Measurements from ENCODE around the gene TANC1.

The TANC1 gene

DNA sequence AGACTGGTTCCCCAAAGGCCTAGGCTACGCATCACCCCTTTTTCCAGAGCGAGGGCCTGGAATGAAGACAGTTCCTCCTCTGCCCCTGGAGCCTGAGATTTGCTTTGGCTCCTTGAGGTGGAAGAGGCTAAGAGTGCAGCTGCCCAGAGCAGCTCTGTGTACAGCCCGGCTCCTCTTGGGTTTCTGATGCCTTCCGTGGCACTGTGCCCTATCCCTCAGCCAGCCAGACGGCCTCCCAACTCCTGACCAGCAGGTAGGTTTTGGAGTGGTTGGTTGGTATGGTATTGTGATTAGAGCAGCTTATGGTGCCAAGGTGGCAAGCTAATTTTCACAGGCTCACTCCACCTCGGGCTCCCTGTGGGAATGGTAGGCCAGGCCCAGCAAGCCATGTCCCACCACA lies 112.2 kb downstream of the TANC1 start:
- TF ChIP-seq, protein P1, sequence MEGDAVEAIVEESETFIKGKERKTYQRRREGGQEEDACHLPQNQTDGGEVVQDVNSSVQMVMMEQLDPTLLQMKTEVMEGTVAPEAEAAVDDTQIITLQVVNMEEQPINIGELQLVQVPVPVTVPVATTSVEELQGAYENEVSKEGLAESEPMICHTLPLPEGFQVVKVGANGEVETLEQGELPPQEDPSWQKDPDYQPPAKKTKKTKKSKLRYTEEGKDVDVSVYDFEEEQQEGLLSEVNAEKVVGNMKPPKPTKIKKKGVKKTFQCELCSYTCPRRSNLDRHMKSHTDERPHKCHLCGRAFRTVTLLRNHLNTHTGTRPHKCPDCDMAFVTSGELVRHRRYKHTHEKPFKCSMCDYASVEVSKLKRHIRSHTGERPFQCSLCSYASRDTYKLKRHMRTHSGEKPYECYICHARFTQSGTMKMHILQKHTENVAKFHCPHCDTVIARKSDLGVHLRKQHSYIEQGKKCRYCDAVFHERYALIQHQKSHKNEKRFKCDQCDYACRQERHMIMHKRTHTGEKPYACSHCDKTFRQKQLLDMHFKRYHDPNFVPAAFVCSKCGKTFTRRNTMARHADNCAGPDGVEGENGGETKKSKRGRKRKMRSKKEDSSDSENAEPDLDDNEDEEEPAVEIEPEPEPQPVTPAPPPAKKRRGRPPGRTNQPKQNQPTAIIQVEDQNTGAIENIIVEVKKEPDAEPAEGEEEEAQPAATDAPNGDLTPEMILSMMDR (IDR thresholded peaks at IDR 0.05): no peak
- Mint-ChIP-seq H3K9me3 (no peaks in the 10 kb centered on the region), H3K27me3 (ENCODE audit: low read depth, poor library complexity) (no peaks in the 10 kb centered on the region), H3K4me3 (no peak overlapping the region), H3K36me3 (ENCODE audit: low read depth) (peaks cover 42% of the 10 kb centered on the region), H3K27ac (peak overlapping the region; percentile 85), H3K4me1 (peaks cover 35% of the 10 kb centered on the region)
- DNase-seq: no peak

DNA sequence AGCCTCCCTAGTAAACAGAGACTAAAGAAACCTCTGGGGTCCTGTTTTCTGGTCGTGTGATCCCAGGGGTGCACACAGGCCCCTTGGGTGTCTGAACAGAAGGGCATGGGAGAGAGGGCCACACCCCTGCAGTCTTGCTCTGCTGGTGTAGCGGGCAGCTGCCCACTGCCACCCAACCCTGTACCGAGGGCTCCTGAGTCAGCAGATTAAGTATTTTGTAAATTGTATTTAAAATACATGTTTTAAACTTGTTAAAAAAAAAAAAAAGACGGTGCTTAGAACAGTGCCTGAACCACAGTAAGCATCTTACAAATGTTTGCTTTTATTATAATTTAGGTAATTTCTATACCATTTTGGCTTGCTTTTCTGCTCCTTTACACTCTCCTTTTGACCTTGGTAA lies 113.7 kb downstream of the TANC1 start:
- no peak for DNase-seq
- H3K4me1 Mint-ChIP-seq: peaks cover 49% of the 10 kb centered on the region
- H3K4me3 Mint-ChIP-seq: no peak overlapping the region
- peaks cover 3% of the 10 kb centered on the region for H3K27me3 Mint-ChIP-seq (ENCODE audit: low read depth, poor library complexity)
- no peaks in the 10 kb centered on the region for H3K9me3 Mint-ChIP-seq
- peak overlapping the region; percentile 84 for H3K27ac Mint-ChIP-seq
- TF ChIP-seq, protein P1 (IDR thresholded peaks at IDR 0.05): no peak
- H3K36me3 Mint-ChIP-seq (ENCODE audit: low read depth): peaks cover 47% of the 10 kb centered on the region

DNA sequence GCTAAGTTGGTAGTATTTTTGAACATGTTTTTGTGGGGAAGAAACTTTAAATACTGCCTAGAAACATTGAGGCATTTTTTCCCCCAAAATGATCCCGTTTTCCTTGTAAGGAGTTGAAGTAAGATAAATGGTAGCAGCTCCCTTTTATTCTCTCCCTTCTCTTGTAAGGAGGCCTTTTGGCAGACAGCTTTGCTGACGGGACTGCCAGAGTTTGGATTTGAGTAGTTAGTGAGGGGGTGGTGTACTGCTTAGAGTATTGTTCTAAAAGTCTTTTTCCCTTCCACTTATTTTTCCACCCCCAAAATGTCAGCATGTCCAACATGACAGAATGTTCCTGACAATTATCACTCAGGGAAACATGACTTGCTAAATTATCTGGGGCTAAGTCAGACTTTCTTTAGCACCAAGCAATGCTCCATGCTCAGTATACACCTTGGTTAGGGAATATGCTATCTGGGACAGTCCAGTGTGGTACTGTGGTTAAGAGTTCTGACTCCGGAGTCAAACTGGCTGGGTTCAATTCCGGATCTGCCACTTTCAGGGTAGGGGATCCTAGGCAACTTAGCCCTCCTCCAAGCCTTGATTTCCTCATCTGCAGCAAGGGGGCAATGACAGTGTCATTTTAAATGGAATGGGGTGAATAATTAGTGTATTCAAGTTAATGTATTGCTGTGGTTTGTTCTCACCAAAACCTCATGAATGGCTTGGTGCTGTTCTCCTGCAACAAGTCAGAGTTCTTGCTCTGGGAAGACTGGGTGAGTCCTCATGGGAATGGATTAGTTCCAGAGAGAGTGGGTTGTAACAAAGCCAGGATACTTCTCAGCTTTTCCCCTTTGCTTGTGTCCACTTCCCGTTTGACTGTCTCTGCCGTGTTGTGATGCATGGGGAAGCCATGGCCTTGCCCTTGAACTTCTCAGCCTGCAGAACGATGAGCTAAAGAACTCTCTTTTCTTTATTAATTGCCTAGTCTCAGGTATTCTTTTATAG lies 116.2 kb downstream of the TANC1 start:
- no peak overlapping the region for H3K4me3 Mint-ChIP-seq
- TF ChIP-seq, protein P1 (IDR thresholded peaks at IDR 0.05): no peak

GRCh38 chr2:159086342-159086741 lies 117.9 kb downstream of the TANC1 start:
- Mint-ChIP-seq H3K27me3 (ENCODE audit: low read depth, poor library complexity) (peaks cover 6% of the 10 kb centered on the region), H3K4me3 (no peak overlapping the region), H3K36me3 (ENCODE audit: low read depth) (peaks cover 37% of the 10 kb centered on the region), H3K9me3 (no peaks in the 10 kb centered on the region), H3K4me1 (peaks cover 85% of the 10 kb centered on the region), H3K27ac (peak overlapping the region; percentile 27)
- TF ChIP-seq, protein P1 (IDR thresholded peaks at IDR 0.05): no peak
- no peak for DNase-seq

More for the DNA sequence above, 116.2 kb downstream of the TANC1 start:
- Mint-ChIP-seq H3K9me3 (no peaks in the 10 kb centered on the region), H3K36me3 (ENCODE audit: low read depth) (peaks cover 44% of the 10 kb centered on the region), H3K4me1 (peaks cover 75% of the 10 kb centered on the region), H3K27ac (peak overlapping the region; percentile 36), H3K27me3 (ENCODE audit: low read depth, poor library complexity) (peaks cover 6% of the 10 kb centered on the region)
- DNase-seq: no peak

- Mint-ChIP-seq H3K36me3 (ENCODE audit: low read depth) (peaks cover 37% of the 10 kb centered on the region), H3K27ac (peak overlapping the region; percentile 67), H3K27me3 (ENCODE audit: low read depth, poor library complexity) (peaks cover 6% of the 10 kb centered on the region), H3K4me3 (peak overlapping the region; percentile 55), H3K9me3 (no peaks in the 10 kb centered on the region), H3K4me1 (peaks cover 85% of the 10 kb centered on the region)
- TF ChIP-seq, protein P1 (IDR thresholded peaks at IDR 0.05): no peak
- DNase-seq: no peak
Observed at GRCh38 chr2:159086826-159087225, 118.4 kb downstream of the TANC1 start.
